Upper lobe of left lung (tissue), 6 donors: ENCODE measurements around the gene HYAL1. TPM values are rescaled to one million over a fixed set of nuclear protein-coding genes. Genes with fewer than 3 reads are reported as not detected.

Source experiments
- ATAC-seq, 2 donors: fragments of 200-7000 bp; cut with Tn5 transposase; one replicate each; pipeline ENCODE4 v1.9.1; 2022; ENCODE audit warnings: mild to moderate bottlenecking in 2 of 2, moderate library complexity in 2 of 2; ENCODE audit not compliant: low FRiP score in 2 of 2
- DNase-seq, 2 donors: peaks; one replicate each; pipeline ENCODE4 v3.0.0-alpha.2; 2019 to 2020
- H3K27ac ChIP-seq, 4 donors: fragments of 200-600 bp; sonication (generic); one replicate each; pipeline ENCODE4 v1.5.1; 2016 to 2019
- H3K27me3 ChIP-seq, 4 donors: fragments of 200-600 bp; sonication (generic); one replicate each; pipeline ENCODE4 v1.5.1; 2017 to 2019
- H3K36me3 ChIP-seq, 4 donors: fragments of 200-600 bp; sonication (generic); one replicate each; pipeline ENCODE4 v1.5.1; 2016 to 2019
- H3K4me1 ChIP-seq, 4 donors: fragments of 200-600 bp; sonication (generic); one replicate each; pipeline ENCODE4 v1.5.1; 2018 to 2019
- H3K4me3 ChIP-seq, 4 donors: fragments of 200-600 bp; sonication (generic); one replicate each; pipeline ENCODE4 v1.5.1; 2017 to 2019; ENCODE audit warnings: mild to moderate bottlenecking in 2 of 4, moderate library complexity in 1 of 4
- H3K9me3 ChIP-seq, 4 donors: fragments of 200-600 bp; sonication (generic); one replicate each; pipeline ENCODE4 v1.5.1; 2018 to 2019
- EP300 ChIP-seq, 4 donors: sonication (generic); formaldehyde crosslinking; IDR thresholded peaks; one replicate each; pipeline ENCODE4 v1.5.1; 2017; ENCODE audit warnings: antibody characterized with exemption in 4 of 4, control low read depth in 2 of 4
- POLR2A ChIP-seq, 4 donors: fragments of 450-650 bp; IDR thresholded peaks; one replicate each; pipeline ENCODE4 v1.5.1; 2016 to 2017; ENCODE audit warnings: antibody characterized with exemption in 4 of 4, mild to moderate bottlenecking in 2 of 4
- POLR2AphosphoS5 ChIP-seq, 2 donors: sonication (generic); formaldehyde crosslinking; IDR thresholded peaks; one replicate each; pipeline ENCODE4 v1.5.1; 2017; ENCODE audit warnings: antibody characterized with exemption in 2 of 2
- WGBS, 2 donors: methylation state at CpG; one replicate each; pipeline ENCODE4 v1.1.5; 2017 to 2018; 5-methylcytosine and 5-hydroxymethylcytosine counted together
- total RNA-seq, 6 donors: library from RNA; depleted of rRNA in 4 of 6; stranded (reverse); fragments of >200 nt in 4 of 6; gene quantifications; one replicate each; pipeline versions ENCODE4 v1.1.0 to v1.2.1, GENCODE V29; 2016 to 2021
- TF ChIP-seq, protein P1 (sequence below), 6 experiments: fragments of 450-650 bp in 4 of 6; fragments of 200-600 bp in 2 of 6; sonication (generic) in 2 of 6; IDR thresholded peaks; one replicate each; pipeline ENCODE4 v1.5.1; 2016 to 2019; ENCODE audit warnings: antibody characterized with exemption in 6 of 6
- donor health status: DM: no; HTN: no; CAD: no; lungs with moderate emphysema.
- donor health status: DM: no; HTN: yes; CAD: no; lungs with severe emphysema.

Gene HYAL1
- total RNA-seq, 6 donors from 2014 or later, result 22.0 to 99.1 (median 63.0) TPM

DNA sequence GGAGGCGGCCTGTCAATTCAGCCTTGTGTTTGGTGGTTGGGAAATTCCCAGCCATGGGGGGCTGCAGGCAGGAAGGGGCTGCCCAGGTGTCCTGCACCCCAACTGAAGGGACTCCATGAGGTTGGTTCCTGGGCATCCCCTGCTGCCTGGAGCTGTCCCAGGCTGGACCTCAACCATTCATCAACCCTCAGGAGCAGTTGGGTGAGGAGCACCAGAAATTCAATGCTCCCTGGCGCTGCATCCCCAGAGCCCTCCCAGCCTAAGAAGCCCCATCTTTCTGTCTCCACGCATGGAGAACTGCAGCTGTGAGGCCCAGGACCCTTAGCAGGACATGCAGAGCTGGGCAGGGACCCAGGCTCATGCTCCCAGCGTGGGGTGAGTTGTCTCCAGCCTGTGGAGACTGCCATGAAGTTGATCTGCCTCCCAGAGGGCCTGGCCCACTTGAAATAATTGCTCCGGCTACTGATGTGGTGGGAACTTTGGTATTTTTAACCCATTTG, 42.4 kb downstream of the HYAL1 start:
- TF ChIP-seq POLR2A (IDR thresholded peaks at IDR 0.05) (no peak), EP300 (IDR thresholded peaks at IDR 0.05) (no peak), POLR2AphosphoS5 (IDR thresholded peaks at IDR 0.05) (no peak)
- TF ChIP-seq, protein P1, sequence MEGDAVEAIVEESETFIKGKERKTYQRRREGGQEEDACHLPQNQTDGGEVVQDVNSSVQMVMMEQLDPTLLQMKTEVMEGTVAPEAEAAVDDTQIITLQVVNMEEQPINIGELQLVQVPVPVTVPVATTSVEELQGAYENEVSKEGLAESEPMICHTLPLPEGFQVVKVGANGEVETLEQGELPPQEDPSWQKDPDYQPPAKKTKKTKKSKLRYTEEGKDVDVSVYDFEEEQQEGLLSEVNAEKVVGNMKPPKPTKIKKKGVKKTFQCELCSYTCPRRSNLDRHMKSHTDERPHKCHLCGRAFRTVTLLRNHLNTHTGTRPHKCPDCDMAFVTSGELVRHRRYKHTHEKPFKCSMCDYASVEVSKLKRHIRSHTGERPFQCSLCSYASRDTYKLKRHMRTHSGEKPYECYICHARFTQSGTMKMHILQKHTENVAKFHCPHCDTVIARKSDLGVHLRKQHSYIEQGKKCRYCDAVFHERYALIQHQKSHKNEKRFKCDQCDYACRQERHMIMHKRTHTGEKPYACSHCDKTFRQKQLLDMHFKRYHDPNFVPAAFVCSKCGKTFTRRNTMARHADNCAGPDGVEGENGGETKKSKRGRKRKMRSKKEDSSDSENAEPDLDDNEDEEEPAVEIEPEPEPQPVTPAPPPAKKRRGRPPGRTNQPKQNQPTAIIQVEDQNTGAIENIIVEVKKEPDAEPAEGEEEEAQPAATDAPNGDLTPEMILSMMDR (IDR thresholded peaks at IDR 0.05), result no peak
- Histone ChIP-seq H3K27ac (peak overlapping the region; percentile 94 to 98 (median 96)), H3K27me3 (no peaks in the 10 kb centered on the region), H3K4me1 (peaks cover 70 to 85% (median 80%) of the 10 kb centered on the region in 4 donors), H3K4me3 (peak overlapping the region in 3 of 4 donors; percentile 46 to 60 (median 56)), H3K36me3 (peaks cover 16 to 36% (median 29%) of the 10 kb centered on the region in 4 donors), H3K9me3 (peaks cover 0 to 7% (median 0%) of the 10 kb centered on the region in 4 donors)
- DNase-seq, result no peak
- WGBS, 2 donors, result 13 to 83% methylated on average over 1 to 4 of the region's 5 CpGs
- ATAC-seq, result no peak

DNA sequence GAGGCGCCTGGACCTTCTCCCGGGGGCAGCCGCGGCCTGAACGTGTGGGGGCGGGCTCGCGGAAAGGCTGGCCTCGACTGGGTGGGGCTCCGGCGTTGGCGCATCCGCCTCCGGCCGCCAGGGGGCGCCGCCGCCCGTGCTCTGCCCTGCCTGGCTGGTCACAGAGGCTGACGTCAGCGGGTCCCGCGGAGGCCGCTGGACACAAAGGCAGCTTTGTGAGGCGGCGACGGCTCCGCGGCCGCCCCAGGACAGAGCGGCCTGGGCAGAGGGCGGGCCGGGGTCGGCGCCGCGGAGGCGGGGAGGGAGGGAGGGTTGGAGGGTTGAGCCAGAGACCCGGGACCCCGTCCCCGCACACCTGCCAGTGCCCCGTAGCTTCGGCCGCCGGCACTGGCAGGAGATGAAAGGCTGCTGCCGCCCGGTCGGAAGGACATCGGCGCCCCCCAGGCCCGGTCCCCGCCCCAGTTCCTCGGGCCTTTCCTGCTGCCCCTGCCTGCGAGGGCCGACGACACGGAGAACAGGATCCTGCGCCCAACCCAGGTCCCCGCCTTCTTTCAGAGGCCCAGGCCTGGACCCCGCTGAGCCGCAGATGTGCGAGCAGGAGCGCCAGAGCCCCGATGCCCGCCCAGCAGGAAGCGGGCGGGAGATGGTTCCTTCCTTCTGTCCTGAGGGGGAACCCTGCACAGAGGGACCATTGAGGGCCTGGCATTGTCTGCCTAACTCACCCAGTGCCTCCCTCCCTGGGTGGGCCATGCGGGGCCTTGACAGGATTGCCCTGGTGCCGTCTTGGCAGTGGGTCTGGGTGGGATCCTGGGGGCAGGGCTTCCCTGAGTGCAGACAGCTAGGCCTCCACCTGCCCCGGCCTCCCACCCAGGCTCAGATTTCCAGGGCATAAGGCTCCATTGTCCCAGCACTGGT, 43.1 kb downstream of the HYAL1 start:
- WGBS, 2 donors, result 5 to 15% methylated on average over 10 to 25 of the region's 70 CpGs
- H3K27me3 ChIP-seq, result no peaks in the 10 kb centered on the region
- peak; percentile 81 to 89 for TF ChIP-seq POLR2AphosphoS5 (IDR thresholded peaks at IDR 0.05)
- peak in 2 of 4 donors; percentile 41 to 73 for TF ChIP-seq POLR2A (IDR thresholded peaks at IDR 0.05)
- TF ChIP-seq, protein P1 (IDR thresholded peaks at IDR 0.05), result peak; percentile 97 to 100 (median 100)
- peak in 1 of 4 donors; percentile 61 for TF ChIP-seq EP300 (IDR thresholded peaks at IDR 0.05)
- ATAC-seq, result peak; percentile 89 to 94
- H3K4me3 ChIP-seq, result peak overlapping the region in 3 of 4 donors; percentile 46 to 60 (median 56)
- DNase-seq, result peak; percentile 97 to 99
- peaks cover 71 to 85% (median 79%) of the 10 kb centered on the region in 4 donors for H3K4me1 ChIP-seq
- peaks cover 16 to 41% (median 35%) of the 10 kb centered on the region in 4 donors for H3K36me3 ChIP-seq
- H3K27ac ChIP-seq, result peak overlapping the region; percentile 94 to 98 (median 96)
- peaks cover 0 to 7% (median 0%) of the 10 kb centered on the region in 4 donors for H3K9me3 ChIP-seq

DNA sequence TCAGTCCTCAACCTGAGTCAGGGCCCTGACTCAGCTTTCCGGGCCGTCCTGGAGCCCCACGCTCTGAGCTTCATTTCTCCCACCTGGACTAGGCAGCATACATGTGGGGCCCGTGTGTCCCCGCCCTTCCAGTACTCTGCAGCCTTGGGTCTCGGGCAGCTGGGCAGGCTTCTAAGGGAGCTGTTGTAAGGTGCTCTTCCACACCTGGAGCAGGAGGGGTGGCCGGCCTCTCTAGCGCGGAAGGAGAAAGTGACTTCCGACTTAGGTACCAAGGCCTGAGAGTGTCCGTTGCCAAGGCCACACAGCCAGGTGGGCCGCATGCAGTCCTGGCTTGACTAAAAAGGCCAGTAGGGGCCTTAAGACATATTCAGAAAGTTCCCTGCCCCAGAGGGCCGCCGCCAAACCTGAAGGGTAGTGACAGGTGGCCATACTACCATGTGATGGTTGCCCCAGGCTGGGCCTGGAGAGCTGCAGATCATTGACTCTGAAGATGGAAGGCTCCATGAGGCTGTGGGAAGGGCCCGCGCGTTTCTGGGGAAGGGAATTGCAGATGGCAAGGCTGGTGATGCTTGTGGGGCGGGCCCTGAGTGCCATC, 43.8 kb downstream of the HYAL1 start:
- Histone ChIP-seq H3K27ac (peak overlapping the region; percentile 94 to 98 (median 96)), H3K36me3 (peaks cover 16 to 48% (median 39%) of the 10 kb centered on the region in 4 donors)

DNA sequence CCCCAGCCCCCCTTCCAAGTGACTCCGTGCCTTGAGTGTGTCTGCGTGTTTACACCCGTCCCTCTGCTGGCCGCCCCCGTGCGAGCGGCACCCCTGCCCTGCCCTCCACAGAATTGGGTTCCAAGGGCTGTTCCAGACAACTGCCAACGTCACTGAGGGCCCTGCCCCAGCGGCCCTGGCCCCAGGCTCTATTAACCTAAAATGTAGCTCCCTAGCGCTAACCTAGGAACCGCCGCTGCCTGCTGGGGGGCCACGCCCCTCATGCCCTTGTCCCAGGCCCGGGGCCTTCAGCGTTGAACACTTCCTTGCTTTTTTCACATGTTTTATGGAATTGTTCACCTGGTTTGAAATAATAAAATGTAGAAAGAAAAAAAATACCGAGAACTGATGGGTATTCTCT, 44.4 kb downstream of the HYAL1 start:
- 72 to 86% methylated on average over 15 to 16 of the region's 16 CpGs for WGBS, 2 donors
- H3K27me3 ChIP-seq, result no peaks in the 10 kb centered on the region

More for the DNA sequence above, 43.8 kb downstream of the HYAL1 start:
- Histone ChIP-seq H3K9me3 (peaks cover 0 to 7% (median 0%) of the 10 kb centered on the region in 4 donors), H3K4me3 (peak overlapping the region in 3 of 4 donors; percentile 46 to 60 (median 56)), H3K4me1 (peaks cover 69 to 85% (median 79%) of the 10 kb centered on the region in 4 donors), H3K27me3 (no peaks in the 10 kb centered on the region)
- DNase-seq (no peak), ATAC-seq (peak in 1 of 2 donors; percentile 1)
- WGBS, 2 donors, result 32 to 56% methylated on average over 9 to 17 of the region's 18 CpGs
- TF ChIP-seq POLR2AphosphoS5 (IDR thresholded peaks at IDR 0.05) (no peak), EP300 (IDR thresholded peaks at IDR 0.05) (no peak), POLR2A (IDR thresholded peaks at IDR 0.05) (no peak)
- TF ChIP-seq, protein P1 (IDR thresholded peaks at IDR 0.05), result no peak

More for the DNA sequence above, 44.4 kb downstream of the HYAL1 start:
- DNase-seq (no peak), ATAC-seq (no peak)
- H3K9me3 ChIP-seq, result peaks cover 0 to 7% (median 0%) of the 10 kb centered on the region in 4 donors
- H3K27ac ChIP-seq, result peak overlapping the region; percentile 94 to 98 (median 96)
- peaks cover 16 to 54% (median 42%) of the 10 kb centered on the region in 4 donors for H3K36me3 ChIP-seq
- peaks cover 68 to 84% (median 79%) of the 10 kb centered on the region in 4 donors for H3K4me1 ChIP-seq
- H3K4me3 ChIP-seq, result no peak overlapping the region
- TF ChIP-seq EP300 (IDR thresholded peaks at IDR 0.05) (no peak), POLR2AphosphoS5 (IDR thresholded peaks at IDR 0.05) (no peak), POLR2A (IDR thresholded peaks at IDR 0.05) (no peak)
- TF ChIP-seq, protein P1 (IDR thresholded peaks at IDR 0.05), result peak in 1 of 6 experiments; percentile 7
